Measurements from ENCODE around the gene ERICH2. TPM values are rescaled to one million over a fixed set of nuclear protein-coding genes. Genes with fewer than 3 reads are reported as not detected.
A peak's percentile ranks its signal among the peaks of the same experiment; 100 is the strongest.

ERICH2 gene
- total and polyA plus RNA-seq, 2 of the 13 experiments (the other 11 are each of a cell fraction or from before 2014, with no cell fraction given): not detected

- TF ChIP-seq, protein P1, sequence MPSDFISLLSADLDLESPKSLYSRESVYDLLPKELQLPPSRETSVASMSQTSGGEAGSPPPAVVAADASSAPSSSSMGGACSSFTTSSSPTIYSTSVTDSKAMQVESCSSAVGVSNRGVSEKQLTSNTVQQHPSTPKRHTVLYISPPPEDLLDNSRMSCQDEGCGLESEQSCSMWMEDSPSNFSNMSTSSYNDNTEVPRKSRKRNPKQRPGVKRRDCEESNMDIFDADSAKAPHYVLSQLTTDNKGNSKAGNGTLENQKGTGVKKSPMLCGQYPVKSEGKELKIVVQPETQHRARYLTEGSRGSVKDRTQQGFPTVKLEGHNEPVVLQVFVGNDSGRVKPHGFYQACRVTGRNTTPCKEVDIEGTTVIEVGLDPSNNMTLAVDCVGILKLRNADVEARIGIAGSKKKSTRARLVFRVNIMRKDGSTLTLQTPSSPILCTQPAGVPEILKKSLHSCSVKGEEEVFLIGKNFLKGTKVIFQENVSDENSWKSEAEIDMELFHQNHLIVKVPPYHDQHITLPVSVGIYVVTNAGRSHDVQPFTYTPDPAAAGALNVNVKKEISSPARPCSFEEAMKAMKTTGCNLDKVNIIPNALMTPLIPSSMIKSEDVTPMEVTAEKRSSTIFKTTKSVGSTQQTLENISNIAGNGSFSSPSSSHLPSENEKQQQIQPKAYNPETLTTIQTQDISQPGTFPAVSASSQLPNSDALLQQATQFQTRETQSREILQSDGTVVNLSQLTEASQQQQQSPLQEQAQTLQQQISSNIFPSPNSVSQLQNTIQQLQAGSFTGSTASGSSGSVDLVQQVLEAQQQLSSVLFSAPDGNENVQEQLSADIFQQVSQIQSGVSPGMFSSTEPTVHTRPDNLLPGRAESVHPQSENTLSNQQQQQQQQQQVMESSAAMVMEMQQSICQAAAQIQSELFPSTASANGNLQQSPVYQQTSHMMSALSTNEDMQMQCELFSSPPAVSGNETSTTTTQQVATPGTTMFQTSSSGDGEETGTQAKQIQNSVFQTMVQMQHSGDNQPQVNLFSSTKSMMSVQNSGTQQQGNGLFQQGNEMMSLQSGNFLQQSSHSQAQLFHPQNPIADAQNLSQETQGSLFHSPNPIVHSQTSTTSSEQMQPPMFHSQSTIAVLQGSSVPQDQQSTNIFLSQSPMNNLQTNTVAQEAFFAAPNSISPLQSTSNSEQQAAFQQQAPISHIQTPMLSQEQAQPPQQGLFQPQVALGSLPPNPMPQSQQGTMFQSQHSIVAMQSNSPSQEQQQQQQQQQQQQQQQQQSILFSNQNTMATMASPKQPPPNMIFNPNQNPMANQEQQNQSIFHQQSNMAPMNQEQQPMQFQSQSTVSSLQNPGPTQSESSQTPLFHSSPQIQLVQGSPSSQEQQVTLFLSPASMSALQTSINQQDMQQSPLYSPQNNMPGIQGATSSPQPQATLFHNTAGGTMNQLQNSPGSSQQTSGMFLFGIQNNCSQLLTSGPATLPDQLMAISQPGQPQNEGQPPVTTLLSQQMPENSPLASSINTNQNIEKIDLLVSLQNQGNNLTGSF (CRISPR knock-in tag; IDR thresholded peaks at IDR 0.05): no peak
- TF ChIP-seq ZHX2 (IDR thresholded peaks at IDR 0.05; ENCODE audit: low read depth) (peak; percentile 72; the same call in 1 of the 2 replicates), ZHX2 (CRISPR knock-in tag; IDR thresholded peaks at IDR 0.05; ENCODE audit: borderline replicate concordance) (no peak), TSC22D2 (CRISPR knock-in tag; IDR thresholded peaks at IDR 0.05; ENCODE audit: borderline replicate concordance) (no peak), ZNF20 (CRISPR knock-in tag; IDR thresholded peaks at IDR 0.05) (no peak), RAD21 (CRISPR knock-in tag; IDR thresholded peaks at IDR 0.05) (no peak), ZNF607 (CRISPR knock-in tag; IDR thresholded peaks at IDR 0.05; ENCODE audit: borderline replicate concordance) (no peak), SMARCC2 (IDR thresholded peaks at IDR 0.05) (no peak), ZNF121 (CRISPR knock-in tag; IDR thresholded peaks at IDR 0.05) (no peak), ZNF207 (IDR thresholded peaks at IDR 0.05; ENCODE audit: borderline replicate concordance) (no peak), ZNF816 (CRISPR knock-in tag; IDR thresholded peaks at IDR 0.05; ENCODE audit: borderline replicate concordance) (0 out of 2 replicates have a peak, but pooled peaks have one; percentile 43), GZF1 (CRISPR knock-in tag; IDR thresholded peaks at IDR 0.05) (no peak)
- TF ChIP-seq, protein P2, sequence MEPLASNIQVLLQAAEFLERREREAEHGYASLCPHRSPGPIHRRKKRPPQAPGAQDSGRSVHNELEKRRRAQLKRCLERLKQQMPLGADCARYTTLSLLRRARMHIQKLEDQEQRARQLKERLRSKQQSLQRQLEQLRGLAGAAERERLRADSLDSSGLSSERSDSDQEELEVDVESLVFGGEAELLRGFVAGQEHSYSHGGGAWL (CRISPR knock-in tag; IDR thresholded peaks at IDR 0.05): no peak
- TF ChIP-seq, protein P3, sequence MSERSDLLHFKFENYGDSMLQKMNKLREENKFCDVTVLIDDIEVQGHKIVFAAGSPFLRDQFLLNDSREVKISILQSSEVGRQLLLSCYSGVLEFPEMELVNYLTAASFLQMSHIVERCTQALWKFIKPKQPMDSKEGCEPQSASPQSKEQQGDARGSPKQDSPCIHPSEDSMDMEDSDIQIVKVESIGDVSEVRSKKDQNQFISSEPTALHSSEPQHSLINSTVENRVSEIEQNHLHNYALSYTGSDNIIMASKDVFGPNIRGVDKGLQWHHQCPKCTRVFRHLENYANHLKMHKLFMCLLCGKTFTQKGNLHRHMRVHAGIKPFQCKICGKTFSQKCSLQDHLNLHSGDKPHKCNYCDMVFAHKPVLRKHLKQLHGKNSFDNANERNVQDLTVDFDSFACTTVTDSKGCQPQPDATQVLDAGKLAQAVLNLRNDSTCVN (CRISPR knock-in tag; IDR thresholded peaks at IDR 0.05; ENCODE audit: borderline replicate concordance): 0 out of 2 replicates have a peak, but pooled peaks have one; percentile 33
Observed at GRCh38 chr2:170744248-170745002, 25.8 kb upstream of the ERICH2 start (continued).
